Loucy (cell line): ENCODE measurements around the gene POLD3.
"Not testable (repeated sequence)": the region's sequence is repeated elsewhere in the genome, so short reads cannot be mapped to it uniquely, and the experiment has no call there.

ENCODE experiments used
- H2AFZ ChIP-seq: fragments of 200-600 bp; sonication (generic); 2 replicates; pipeline ENCODE4 v1.6.0; 2016; ENCODE audit warnings: antibody characterized with exemption, mild to moderate bottlenecking, low read length, moderate library complexity
- H3F3A ChIP-seq: fragments of 200-600 bp; 2 replicates; pipeline ENCODE4 v1.6.0; 2016; ENCODE audit warnings: antibody characterized with exemption, low read depth, mild to moderate bottlenecking
- H3K27me3 ChIP-seq: fragments of 200-600 bp; sonication (generic); 2 replicates; pipeline ENCODE4 v1.6.1; 2014; ENCODE audit warnings: low read length, mild to moderate bottlenecking; ENCODE audit not compliant: insufficient read depth, poor library complexity, severe bottlenecking
- H3K36me3 ChIP-seq: fragments of 200-600 bp; sonication (generic); 2 replicates; pipeline ENCODE4 v1.6.1; 2016; ENCODE audit warnings: low read length; ENCODE audit not compliant: insufficient read depth
- H3K4me1 ChIP-seq: fragments of 200-600 bp; sonication (generic); 2 replicates; pipeline ENCODE4 v1.5.1; 2014; ENCODE audit warnings: low read length, mild to moderate bottlenecking; ENCODE audit not compliant: insufficient read depth, poor library complexity, severe bottlenecking
- H3K4me2 ChIP-seq: fragments of 200-600 bp; sonication (generic); 2 replicates; pipeline ENCODE4 v1.6.0; 2014; ENCODE audit warnings: antibody characterized with exemption, low read length, low read depth, mild to moderate bottlenecking; ENCODE audit not compliant: poor library complexity, severe bottlenecking
- H3K4me3 ChIP-seq: fragments of 200-600 bp; sonication (generic); 2 replicates; pipeline ENCODE4 v1.5.1; 2014; ENCODE audit warnings: low read length, mild to moderate bottlenecking, mixed read lengths; ENCODE audit not compliant: poor library complexity, severe bottlenecking
- H3K79me2 ChIP-seq: fragments of 200-600 bp; sonication (generic); 2 replicates; pipeline ENCODE4 v1.6.1; 2014; ENCODE audit warnings: low read length; ENCODE audit not compliant: insufficient read depth
- H3K9ac ChIP-seq: fragments of 200-600 bp; sonication (generic); 2 replicates; pipeline ENCODE4 v1.6.0; 2014; ENCODE audit warnings: mild to moderate bottlenecking, low read depth, low read length, moderate library complexity; ENCODE audit not compliant: poor library complexity, severe bottlenecking
- H3K9me2 ChIP-seq: fragments of 200-600 bp; sonication (generic); replicated peaks from 2 replicates; pipeline ENCODE4 v1.6.1; 2016; ENCODE audit warnings: low read depth, low read length, mixed read lengths
- H3K9me3 ChIP-seq: fragments of 200-600 bp; sonication (generic); 2 replicates; pipeline ENCODE4 v1.6.1; 2014; ENCODE audit warnings: mild to moderate bottlenecking, antibody characterized with exemption, low read length, low read depth; ENCODE audit not compliant: insufficient read depth
- H4K20me1 ChIP-seq: fragments of 200-600 bp; sonication (generic); 2 replicates; pipeline ENCODE4 v1.6.0; 2014; ENCODE audit warnings: antibody characterized with exemption, low read length, mild to moderate bottlenecking; ENCODE audit not compliant: insufficient read depth, poor library complexity, severe bottlenecking
- EZH2phosphoT487 ChIP-seq: fragments of 200-600 bp; IDR thresholded peaks from 2 replicates; pipeline ENCODE4 v1.6.1; 2018; ENCODE audit warnings: antibody characterized with exemption, mild to moderate bottlenecking, moderate library complexity, borderline replicate concordance
- TF ChIP-seq, protein P1 (sequence below): fragments of 200-600 bp; sonication (generic); conservative IDR thresholded peaks from 2 replicates; pipeline ENCODE4 v1.5.1; 2014; ENCODE audit warnings: mild to moderate bottlenecking, antibody characterized with exemption, low read length

The POLD3 gene

GRCh38 chr11:74581954-74582547, 10.3 kb upstream of the POLD3 start:
- no peaks in the 10 kb centered on the region for H4K20me1 ChIP-seq
- no peaks in the 10 kb centered on the region for H3F3A ChIP-seq
- H3K9ac ChIP-seq: no peak overlapping the region

DNA sequence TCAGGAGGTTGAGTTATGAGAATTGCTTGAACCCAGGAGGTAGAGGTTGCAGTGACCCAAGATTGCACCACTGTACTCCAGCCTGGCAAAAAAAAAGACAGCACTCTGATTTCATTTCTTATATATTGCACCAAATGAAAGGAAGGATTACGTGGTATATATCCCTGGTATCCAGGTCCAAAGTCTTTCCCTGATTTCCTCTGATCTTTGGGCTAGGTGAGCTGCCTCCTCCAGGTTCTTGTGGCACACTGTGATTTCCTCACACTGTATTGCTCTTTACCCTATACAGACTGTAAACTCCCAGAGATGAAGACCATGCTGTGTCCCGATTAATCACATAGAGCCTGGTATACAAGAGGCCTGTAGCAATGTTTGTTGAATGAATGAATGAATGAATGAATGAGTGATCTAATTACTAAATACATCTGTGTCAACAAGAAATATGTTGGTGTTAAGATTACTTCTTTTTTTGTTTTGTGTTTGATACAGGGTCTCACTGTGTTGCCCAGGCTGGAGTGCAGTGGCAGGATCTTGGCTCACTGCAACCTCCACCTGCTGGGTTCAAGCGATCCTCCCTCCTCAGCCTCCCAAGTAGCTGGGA, 9.3 kb upstream of the POLD3 start:
- no peaks in the 10 kb centered on the region for H3K4me1 ChIP-seq
- H3F3A ChIP-seq: no peaks in the 10 kb centered on the region
- no peaks in the 10 kb centered on the region for H3K79me2 ChIP-seq
- H3K36me3 ChIP-seq: no peaks in the 10 kb centered on the region
- H3K4me3 ChIP-seq: no peak overlapping the region
- no peaks in the 10 kb centered on the region for H3K9me3 ChIP-seq
- TF ChIP-seq, protein P1, sequence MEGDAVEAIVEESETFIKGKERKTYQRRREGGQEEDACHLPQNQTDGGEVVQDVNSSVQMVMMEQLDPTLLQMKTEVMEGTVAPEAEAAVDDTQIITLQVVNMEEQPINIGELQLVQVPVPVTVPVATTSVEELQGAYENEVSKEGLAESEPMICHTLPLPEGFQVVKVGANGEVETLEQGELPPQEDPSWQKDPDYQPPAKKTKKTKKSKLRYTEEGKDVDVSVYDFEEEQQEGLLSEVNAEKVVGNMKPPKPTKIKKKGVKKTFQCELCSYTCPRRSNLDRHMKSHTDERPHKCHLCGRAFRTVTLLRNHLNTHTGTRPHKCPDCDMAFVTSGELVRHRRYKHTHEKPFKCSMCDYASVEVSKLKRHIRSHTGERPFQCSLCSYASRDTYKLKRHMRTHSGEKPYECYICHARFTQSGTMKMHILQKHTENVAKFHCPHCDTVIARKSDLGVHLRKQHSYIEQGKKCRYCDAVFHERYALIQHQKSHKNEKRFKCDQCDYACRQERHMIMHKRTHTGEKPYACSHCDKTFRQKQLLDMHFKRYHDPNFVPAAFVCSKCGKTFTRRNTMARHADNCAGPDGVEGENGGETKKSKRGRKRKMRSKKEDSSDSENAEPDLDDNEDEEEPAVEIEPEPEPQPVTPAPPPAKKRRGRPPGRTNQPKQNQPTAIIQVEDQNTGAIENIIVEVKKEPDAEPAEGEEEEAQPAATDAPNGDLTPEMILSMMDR: no peak
- no peak for TF ChIP-seq EZH2phosphoT487
- H3K9me2 ChIP-seq: no peaks in the 10 kb centered on the region
- H4K20me1 ChIP-seq: no peaks in the 10 kb centered on the region
- no peak overlapping the region for H3K4me2 ChIP-seq
- H2AFZ ChIP-seq: no peak overlapping the region
- H3K9ac ChIP-seq: no peak overlapping the region
- H3K27me3 ChIP-seq: no peaks in the 10 kb centered on the region

More at GRCh38 chr11:74581954-74582547, 10.3 kb upstream of the POLD3 start:
- Histone ChIP-seq H3K79me2 (no peaks in the 10 kb centered on the region), H3K27me3 (no peaks in the 10 kb centered on the region), H3K9me3 (no peaks in the 10 kb centered on the region), H3K4me3 (no peak overlapping the region), H2AFZ (no peak overlapping the region), H3K36me3 (no peaks in the 10 kb centered on the region), H3K4me2 (no peak overlapping the region), H3K9me2 (no peaks in the 10 kb centered on the region), H3K4me1 (no peaks in the 10 kb centered on the region)
- TF ChIP-seq, protein P1: no peak
- TF ChIP-seq EZH2phosphoT487: no peak

- H3K4me3 ChIP-seq, H3K9me3 ChIP-seq, H3K9ac ChIP-seq, H3K4me2 ChIP-seq, H3F3A ChIP-seq, H3K36me3 ChIP-seq, H3K9me2 ChIP-seq, H2AFZ ChIP-seq, H3K27me3 ChIP-seq: not testable (repeated sequence)
- H4K20me1 ChIP-seq: peaks cover 12% of the 10 kb centered on the region
- H3K79me2 ChIP-seq: peaks cover 30% of the 10 kb centered on the region
- H3K4me1 ChIP-seq: peaks cover 19% of the 10 kb centered on the region
These were observed 1.9 kb upstream of the POLD3 start for GRCh38 chr11:74590492-74590891.

- Histone ChIP-seq H3K4me3 (peak overlapping the region; percentile 100), H3K4me2 (peak overlapping the region; percentile 96), H4K20me1 (peaks cover 12% of the 10 kb centered on the region), H3K79me2 (peaks cover 31% of the 10 kb centered on the region), H3K9ac (peak overlapping the region; percentile 88), H3F3A (no peaks in the 10 kb centered on the region), H3K36me3 (peaks cover 9% of the 10 kb centered on the region; the same call in 1 of the 2 replicates), H3K9me3 (no peaks in the 10 kb centered on the region), H3K27me3 (no peaks in the 10 kb centered on the region), H3K4me1 (peaks cover 19% of the 10 kb centered on the region), H2AFZ (peak overlapping the region; percentile 98), H3K9me2 (no peaks in the 10 kb centered on the region)
- TF ChIP-seq, protein P1: no peak
- TF ChIP-seq EZH2phosphoT487: no peak
These were observed 330 bp upstream of the POLD3 start for GRCh38 chr11:74592063-74592440.
